ENCODE data around the gene MSLN. TPM values are rescaled to one million over a fixed set of nuclear protein-coding genes. Genes with fewer than 3 reads are reported as not detected.

The MSLN gene
- total and polyA plus RNA-seq, 9 of the 15 experiments (the other 6 are each of a cell fraction or from before 2014, with no cell fraction given), result not detected

- peak; percentile 8; the same call in 1 of the 2 replicates for TF ChIP-seq SIN3B (IDR thresholded peaks at IDR 0.05; ENCODE audit: low read depth)
- TF ChIP-seq RCOR1 (IDR thresholded peaks at IDR 0.05; ENCODE audit: borderline replicate concordance in 1 of 2, low read depth in 2 of 2, low read length in 2 of 2), result 0 out of 4 replicates have a peak, but pooled peaks of 1 of the 2 experiments have one; percentile 4
- 0 out of 2 replicates have a peak, but pooled peaks have one; percentile 31 for TF ChIP-seq E2F1 (CRISPR knock-in tag; IDR thresholded peaks at IDR 0.05)
- TF ChIP-seq RBM25 (IDR thresholded peaks at IDR 0.05; ENCODE audit: low read depth, low read length, severe bottlenecking), result peak; percentile 14
- 0 out of 2 replicates have a peak, but pooled peaks have one; percentile 67 for TF ChIP-seq SAFB (IDR thresholded peaks at IDR 0.05; ENCODE audit: borderline replicate concordance, low read depth, low read length)
- no peak for TF ChIP-seq BRCA1 (IDR thresholded peaks at IDR 0.05)
- no peak for TF ChIP-seq BRCA1 (CRISPR knock-in tag; IDR thresholded peaks at IDR 0.05)
- no peak for TF ChIP-seq U2AF2 (optimal IDR thresholded peaks at IDR 0.05; ENCODE audit: low read depth, low read length)
- TF ChIP-seq CBX1 (IDR thresholded peaks at IDR 0.05; ENCODE audit: low read depth), result 0 out of 2 replicates have a peak, but pooled peaks have one; percentile 7
- TF ChIP-seq CBX2 (IDR thresholded peaks at IDR 0.05; ENCODE audit: insufficient read depth, low read length, poor library complexity, severe bottlenecking), result no peak
- no peak for TF ChIP-seq ZNF316 (IDR thresholded peaks at IDR 0.05)
- TF ChIP-seq RHOXF2B (CRISPR knock-in tag; conservative IDR thresholded peaks at IDR 0.05), result no peak
- TF ChIP-seq NR3C1 (CRISPR knock-in tag; IDR thresholded peaks at IDR 0.05), result no peak
- TF ChIP-seq UBTF (IDR thresholded peaks at IDR 0.05; ENCODE audit: borderline replicate concordance in 1 of 2, low read depth in 2 of 2, low read length in 2 of 2), result peak; percentile 19 to 79; a peak in 1 of 4 replicates
- TF ChIP-seq ARNT (IDR thresholded peaks at IDR 0.05), result no peak
These were observed 44.9 kb upstream of the MSLN start (continued) for GRCh38 chr16:715477-716199.
